ENCODE data around the gene DCUN1D1.

The DCUN1D1 gene

DNA sequence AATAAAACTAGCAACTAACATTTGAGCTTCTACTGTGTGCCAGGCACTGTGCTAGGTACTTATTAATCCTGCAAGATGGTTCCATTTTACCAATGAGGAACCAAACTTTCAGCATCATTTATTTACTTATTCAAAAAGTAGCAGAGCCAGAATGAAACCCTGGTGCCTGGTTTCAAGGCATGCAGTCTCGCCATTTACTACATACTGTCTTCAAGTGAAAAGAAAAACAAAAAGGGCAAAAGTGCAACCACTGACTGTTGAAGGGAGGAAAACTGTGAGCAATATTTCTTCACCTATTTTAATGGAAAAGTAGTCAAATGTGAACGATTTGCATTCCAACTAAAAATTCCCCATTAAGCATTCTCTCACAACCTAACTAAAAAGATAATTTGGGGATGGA, 8.7 kb downstream of the DCUN1D1 start:
- DNase-seq, result no peak

DNA sequence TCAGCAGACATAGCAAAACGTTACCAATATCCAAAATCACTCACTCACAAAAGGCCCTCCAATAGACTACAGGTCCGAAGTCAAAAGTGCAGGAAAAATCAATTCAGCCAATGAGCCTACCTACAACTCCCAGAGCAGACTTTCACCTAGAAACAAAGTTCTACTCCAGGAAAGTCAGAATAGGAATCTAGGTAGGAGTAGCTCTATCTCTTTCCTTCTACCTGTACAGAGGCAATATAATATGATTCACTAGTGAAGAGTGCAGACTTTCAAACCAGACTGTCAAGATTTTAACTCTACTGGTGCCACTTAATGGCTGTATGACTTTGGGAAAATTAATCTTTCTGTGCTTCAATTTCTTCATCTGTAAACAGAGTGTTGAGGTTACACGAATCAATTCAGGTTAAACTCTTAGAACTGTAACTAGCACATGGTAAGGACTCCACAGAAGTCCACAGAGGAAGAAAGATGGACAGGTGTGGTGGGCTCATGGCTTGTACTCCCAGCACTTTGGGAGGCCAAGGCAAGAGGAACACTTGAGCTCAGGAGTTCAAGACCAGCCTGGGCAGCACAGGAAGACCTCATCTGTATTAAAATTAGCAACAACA, 9.4 kb downstream of the DCUN1D1 start:
- no peak for DNase-seq

DNA sequence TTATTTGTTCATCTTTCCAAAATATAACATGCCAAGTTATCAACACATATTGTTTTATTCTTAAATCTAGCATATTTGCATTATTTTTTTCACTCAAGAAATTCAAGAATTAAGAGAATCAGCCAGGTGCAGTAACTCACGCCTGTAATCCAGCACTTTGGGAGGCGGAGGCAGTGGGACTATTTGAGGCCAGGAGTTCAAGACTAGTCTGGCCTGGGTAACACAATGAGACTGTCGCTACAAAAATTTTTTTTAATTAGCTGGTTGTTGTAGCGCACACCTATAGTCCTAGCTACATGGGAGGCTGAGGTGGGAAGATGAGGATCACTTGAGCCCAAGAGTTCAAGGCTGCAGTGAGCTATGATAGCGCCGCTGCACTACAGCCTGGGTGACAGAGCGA, 10.5 kb downstream of the DCUN1D1 start:
- no peak for DNase-seq

DNA sequence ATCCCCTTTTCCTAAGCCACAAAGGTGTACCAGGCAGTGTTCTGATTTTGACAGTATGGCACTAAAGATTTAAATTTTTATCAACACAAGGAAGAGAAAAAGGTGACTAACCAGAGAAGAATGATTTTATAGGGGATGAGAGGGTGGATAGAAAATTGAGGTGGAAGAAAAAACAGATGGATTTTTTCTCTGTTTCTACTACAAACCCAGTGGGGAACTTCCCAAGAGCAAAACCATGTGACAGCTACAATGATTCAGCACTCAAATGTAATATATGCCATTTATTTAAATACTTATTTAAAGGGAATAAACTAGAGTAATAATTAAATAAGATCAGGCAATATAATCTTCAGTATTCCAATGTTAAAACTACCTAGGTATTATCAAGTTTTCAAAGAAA, 11.1 kb downstream of the DCUN1D1 start:
- DNase-seq, result no peak

DNA sequence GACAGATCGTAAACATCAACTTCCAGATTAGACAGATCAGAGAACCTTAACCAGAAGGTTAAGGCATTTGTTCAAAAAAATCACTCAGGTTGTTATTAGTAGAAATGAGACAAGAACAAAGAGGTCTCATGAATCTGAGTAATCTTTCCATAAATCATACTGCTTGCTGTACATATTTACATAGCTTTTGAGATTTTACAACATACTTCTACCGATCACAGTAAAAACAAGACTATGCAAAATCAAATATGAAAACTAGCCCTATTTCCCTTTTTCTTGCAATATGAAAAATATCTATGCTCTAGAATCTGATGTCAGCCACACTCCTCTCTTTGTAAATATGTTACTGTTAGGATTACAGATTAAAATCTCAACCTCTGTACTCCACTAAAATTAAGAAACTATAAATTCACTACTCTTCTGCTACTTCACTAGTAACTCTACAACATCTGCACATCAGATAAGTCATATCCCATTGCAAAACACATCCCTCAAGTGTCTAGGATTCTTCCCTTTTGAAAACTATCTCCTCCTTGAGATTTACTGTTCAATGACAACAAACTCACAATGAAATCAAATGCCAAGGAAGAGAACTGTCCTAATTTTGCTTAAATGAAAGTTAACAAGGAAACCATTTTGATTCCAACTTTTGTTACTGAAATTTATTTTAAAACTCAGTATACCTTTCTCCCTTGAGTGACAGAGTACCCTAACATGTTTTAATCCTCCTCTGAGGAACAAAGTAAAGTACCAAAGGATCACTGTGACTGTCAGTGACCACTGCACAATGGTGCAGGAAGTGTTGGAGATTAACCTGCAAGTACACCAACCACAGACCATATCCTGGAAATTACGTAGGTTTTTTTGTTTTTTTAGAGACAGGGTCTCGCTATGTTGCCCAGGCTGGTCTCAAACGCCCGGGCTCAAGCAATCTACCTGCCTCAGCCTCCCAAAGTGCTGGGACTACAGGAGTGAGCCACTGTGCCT, 12.8 kb downstream of the DCUN1D1 start:
- no peak for DNase-seq

DNA sequence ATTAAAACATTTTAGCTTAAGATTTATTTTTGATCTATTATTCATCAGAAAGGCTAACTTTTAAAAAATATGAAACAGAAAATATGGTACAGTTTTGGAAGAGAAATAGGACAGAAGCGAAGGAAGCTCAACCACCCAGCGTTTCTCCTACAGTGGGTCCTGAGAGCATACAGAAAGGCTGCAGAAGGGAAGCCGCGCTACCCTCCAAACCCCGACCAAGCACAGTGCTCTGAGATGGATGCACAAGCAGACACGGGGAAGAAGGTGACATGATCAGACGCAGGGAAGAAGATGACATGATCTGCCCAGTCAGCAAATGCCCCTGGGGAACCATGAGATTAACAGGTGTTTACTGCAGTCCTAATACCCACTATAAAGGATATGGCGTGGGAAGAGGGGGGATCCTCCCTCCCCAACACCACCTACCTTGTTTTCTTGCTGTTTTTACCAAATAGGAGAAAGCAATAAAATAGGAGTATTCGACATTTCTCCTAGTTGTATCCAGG, 14.4 kb downstream of the DCUN1D1 start:
- no peak for DNase-seq

DNA sequence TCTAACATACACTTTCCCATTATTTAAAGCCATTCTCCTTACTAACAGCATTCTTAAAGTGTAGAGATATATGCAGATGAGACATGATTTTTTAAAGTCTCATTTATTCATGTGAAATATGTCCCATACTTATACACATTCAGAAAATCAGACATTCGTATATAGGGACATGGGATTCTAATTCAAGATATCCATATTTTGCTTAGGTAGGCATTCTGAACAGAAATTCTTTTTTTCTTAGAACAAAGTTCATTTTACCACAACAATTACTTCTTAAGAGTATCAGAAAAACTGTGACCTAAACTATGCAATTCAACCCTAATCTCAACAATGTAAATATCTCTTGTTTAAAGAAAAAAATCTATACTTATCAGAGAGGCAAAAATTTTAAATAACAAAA, 16.2 kb downstream of the DCUN1D1 start:
- DNase-seq, result no peak

DNA sequence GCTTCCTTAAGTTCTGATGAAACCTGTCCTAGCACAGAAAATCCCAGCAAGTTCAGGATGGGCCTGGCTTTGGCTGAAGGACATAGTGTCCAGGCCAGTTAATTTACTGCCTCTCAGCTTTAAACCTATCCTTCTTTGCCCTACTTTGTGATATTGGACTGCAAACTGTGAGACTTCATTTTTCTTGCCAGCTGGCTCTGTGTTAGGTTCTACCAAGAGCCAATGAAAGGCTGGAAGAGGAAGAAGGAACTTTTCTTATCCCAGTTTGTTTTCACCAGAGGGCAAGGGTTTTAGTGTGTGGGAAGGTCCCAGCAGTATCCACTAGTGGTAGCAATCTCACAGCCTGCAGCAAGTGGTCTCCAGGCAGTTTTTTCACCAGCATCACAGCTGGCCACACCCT, 18.2 kb downstream of the DCUN1D1 start:
- peak; percentile 65 for DNase-seq

DNA sequence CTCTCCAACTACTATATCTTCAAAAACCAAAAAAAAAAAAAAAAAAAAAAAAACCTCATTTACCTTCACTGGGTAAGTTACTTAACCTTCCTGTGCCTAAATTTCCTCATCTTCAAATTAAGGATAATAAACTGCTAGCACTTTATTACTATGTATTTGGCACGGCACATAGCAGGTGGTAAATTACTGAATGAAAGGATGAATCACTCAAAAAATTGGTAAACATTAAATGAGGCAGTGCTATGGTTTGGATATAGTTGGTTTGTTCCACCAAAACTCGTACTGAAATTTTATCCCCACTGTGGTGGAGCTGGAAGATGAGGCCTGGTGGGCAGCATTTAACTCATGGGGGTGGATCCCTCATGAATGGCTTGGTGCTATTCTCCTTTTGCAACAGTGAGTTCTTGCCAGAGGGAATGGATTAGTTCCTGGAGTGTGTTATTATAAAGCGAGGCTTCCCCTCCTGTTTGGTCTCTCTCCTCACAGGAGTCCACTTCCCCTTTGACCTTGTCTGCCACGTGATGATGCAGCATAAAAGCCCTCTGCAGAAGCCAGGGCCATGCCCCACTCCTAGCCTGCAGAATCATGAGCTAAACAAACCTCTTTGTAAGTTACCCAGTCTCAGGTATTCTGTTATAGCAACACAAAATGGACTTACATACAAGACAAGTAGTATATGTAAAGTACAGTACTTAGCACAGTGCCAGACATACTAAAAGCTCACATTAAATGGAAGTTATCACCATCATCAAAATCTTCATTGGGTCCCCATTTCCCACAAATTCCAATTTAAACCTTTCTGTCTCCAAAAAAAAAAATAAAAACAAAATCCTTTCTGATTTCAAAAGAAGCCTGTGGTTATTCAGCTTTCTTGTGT, 20.6 kb downstream of the DCUN1D1 start:
- DNase-seq, result peak; percentile 28

DNA sequence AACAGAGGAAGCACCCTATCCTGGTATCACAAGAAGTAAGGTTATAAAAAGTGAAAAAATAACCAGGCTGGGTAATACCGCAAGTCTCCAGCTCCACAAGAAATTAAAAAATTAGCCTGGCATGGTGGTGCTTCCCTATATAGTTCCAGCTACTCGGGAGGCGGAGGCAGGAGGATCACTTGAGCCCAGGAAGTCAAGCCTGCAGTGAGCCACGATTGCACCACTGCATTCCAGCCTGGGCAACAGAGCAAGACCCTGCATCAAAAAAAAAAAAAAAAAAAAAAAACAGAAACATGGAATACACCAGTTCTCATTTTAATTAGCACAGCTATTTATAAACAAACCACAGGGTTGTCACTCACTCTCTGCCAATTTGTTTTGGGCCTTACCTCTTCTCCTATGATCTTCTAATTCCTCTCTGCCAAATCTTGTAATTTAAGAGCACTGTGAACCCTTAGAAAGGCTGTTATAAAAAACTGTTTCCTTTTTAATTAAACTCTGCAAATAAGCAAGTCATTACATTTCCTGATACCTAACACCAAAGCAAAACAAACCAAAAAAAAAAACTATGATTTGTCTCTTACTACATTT, 22.6 kb downstream of the DCUN1D1 start:
- DNase-seq, result no peak

DNA sequence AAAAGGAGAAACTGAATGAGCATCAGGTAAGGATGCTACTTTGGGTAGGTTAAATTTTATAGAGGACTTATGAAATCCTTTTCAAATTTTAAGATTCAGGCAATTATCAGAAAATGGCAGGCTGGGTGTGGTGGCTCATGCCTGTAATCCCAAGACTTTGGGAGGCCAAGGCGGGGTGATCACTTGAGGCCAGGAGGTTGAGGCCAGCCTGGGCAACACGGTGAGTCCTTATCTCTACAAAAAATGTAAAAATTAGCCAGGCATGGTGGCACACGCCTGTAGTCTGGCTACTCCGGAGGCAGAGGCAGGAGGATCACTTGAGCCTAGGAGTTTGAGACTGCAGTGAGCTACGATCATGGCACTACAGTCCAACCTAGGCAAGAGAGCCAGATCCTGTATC, 23.1 kb downstream of the DCUN1D1 start:
- DNase-seq, result no peak

DNA sequence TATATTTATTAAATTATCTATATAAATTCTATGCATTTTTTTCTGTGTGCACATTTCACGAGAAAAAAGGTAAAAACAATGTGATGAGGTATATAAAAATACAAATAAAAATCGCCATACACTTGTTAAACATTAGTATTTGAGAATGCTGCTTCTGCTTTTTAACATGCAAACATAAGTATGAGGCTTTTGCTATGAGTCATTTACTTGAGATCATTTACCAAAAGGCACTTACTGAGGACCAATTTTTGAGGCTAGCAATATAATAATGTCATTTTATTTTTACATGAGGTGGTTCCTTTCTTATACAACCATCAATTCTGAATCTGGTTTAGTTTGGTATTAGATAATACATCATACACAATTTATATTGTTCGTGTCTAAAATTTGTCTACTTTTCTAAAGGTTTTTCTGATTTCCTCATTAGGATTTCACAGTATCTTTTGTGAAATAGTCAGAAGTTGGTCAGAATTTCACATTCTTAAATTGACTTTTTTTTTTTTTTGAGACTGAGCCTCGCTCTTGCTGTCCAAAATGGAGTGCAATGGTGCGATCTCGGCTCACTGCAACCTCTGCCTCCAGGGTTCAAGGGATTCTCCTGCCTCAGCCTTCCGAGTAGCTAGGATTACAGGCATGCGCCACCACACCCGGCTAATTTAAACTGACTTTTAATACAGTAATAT, 25.6 kb downstream of the DCUN1D1 start:
- no peak for DNase-seq

DNA sequence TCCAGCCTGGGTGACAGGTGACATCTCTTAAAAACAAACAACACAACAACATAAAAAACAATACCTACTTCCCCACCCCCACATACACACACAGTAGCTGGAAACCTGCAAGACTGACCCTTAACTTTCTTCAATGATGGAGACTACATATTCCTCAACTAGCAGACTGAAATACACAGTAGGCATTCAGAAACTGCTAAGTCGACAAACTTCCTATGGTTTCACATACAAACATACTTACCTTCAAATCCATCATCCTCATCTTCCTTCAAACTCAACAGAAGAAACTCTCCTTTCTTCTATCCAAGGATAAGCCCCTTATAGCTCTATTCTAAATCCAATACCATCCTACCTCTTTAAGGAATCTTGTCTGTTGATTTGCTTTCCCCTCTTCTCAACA, 30.6 kb downstream of the DCUN1D1 start:
- no peak for DNase-seq

DNA sequence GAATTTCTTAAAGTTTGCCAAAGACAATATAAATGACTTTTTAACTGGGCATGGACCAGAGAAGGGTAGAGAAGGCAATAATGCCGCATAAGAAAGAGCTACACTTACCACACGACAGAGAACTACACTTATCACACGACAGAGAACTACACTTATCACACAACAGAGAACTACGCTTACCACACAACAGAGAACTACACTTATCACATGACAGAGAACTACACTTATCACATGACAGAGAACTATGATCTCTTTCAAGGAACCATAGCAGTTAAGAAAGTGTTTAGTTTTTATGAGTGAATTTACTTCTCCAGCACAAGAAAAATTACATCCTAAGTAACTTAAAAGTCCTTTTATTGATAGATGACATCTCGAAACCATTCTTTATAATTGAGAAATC, 32.0 kb downstream of the DCUN1D1 start:
- DNase-seq, result no peak

DNA sequence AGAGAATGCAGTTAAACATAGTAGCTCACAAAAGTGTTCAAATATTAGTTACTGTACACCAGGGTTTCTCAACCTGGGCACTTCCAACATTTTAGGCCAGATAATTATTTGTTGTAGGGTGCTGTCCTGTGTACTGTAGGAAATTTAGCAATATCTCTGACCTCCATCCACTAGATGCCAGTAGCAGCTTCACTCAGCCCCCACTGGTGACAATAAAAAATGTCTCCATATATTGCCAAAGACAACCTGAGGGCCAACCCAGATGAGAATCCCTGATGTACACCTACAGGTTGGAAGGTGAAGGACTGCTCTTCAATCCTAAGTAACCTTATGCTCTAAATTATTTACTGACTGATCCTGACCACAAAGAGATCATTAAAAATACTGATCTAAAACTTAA, 32.5 kb downstream of the DCUN1D1 start:
- DNase-seq, result no peak

DNA sequence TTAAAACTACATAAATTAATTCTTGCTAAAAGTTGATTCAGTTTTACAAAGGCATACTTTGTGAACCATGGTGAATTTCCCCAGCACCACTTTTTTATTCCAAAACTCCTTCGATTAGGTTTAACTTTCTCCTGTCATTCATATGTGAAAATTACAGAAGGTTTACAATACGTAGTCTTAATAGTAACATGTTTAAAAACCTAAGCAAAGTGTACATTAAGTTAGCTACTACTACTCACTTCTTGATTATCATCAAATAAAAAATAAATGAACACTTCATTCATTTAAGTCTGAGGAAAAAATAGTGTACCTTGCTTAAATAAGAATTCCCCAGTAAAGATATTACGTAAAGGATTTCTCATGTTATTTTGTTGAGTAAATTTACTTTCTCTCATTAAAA, 38.6 kb downstream of the DCUN1D1 start:
- no peak for DNase-seq

DNA sequence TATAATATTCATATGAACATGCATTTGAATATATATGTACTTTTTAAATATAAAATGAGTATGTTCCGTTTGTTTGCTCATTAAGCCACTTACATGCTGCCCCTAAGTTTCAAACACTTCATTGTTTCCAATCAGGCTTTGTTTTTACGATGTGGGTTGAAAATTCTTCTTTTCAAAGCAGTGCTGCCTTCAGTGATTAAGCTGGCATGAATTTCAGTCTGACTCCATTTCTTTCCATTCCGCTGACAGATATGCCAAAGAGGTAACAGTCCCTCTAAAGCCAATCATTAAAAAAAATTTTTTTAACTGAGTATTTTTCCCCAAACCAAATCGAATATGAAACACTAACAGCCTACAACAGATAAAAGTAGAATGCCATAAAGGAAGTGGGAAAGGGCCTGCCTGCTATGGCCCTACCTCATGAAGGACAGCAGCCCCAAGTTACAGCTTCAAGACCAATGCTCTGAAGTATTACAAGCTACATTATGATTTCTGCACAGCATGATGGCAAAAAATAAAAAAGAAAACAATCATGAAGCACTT, 40.0 kb downstream of the DCUN1D1 start:
- DNase-seq, result no peak

DNA sequence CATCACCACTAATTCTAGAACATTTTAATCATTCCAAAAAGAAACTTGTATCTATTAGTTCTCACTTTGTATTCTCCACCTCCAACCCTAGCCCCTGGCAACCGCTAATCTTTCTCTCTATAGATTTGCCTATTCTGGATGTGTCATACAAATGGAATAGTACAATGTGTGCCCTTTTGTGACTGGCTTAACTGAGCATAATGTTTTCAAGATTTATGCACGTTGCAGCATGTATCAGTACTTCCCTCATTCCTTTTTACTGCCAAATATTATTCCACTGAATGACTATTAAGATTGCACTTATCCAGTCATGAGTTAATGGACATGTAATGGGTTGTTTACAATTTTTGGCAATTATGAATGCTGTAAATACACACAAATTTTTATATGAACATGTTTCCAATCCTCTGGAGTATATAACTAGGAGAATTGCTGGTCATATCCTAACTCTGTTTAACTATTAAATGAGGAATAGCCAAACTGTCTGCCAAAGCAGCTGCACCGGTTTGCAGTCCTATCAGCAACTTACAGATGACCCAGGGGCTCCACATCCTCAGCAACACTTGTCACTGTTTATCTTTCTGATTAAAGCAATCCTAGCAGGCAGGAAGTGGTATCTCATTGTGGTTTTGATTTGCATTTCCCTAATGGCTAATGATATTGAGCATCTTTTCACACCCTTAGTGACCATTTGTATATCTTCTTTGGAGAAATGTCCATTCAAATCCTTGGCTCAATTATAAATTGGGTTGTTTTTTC, 42.9 kb downstream of the DCUN1D1 start:
- no peak for DNase-seq

DNA sequence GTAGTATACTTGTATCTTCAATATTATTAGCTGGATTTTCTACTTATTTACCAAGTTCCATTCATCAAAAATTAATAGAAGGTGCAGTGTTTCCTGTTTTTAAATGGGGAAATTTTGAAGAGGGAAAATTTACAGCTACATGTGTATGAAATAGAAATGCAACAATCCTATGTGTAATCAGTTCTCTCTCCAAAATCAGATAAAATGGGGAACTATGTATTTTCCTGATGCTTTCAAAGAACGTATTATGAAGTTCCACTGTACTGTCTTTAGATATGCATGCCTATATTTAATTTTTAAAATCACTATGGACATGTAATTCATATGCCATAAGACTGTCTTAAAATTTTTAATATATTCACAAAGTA, 43.4 kb downstream of the DCUN1D1 start:
- no peak for DNase-seq

DNA sequence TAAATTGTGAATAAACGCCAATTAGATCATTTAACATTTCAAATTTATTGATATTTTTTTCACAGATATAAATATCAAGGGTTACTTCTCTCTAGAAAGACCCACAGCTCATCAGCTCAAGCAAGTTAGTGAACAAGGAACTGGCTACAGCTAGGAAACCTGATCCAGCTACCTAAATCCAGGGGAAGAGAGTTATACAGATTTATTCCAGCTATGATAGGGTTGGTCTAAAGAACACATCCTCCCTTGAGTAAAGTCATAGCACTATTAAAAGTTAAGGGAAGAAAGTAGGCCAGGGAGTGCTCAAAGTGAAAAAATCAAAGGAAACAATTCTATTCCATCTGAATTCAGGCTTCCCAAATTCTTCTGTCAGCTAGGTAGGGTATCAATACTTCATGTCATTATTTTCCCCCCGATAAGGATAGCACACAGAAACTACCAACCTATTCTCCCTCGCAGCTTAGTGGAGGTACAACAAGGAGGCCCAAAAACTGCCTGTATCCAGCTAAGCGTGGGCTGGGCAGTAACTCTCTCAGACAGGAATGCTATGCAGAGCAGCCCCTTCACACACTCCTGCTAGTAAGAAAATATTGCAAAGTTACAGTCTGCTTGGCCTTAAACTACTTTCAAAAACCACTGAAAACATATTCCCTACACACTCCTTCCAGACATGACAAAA, 44.0 kb downstream of the DCUN1D1 start:
- no peak for DNase-seq

DNA sequence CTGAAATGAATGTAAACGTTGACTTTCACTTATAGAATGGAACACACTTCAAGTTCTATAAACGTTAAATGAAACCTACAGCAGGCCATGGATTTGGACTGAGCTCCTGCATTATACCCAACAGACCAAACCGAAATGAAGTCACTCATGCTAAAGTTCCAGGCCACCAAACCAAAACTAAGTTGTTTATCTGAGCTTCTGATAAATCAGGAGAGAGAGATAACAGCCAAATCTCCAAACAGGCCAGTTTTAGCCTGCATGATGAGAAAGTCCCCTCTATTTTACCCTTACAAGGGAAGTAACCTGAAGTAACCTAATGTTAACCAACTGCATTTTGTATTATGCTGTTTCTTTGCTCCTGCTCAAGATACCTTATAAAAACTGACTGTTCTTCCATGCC, 44.5 kb downstream of the DCUN1D1 start:
- no peak for DNase-seq

Data from midbrain (tissue), 1 donor.